Fibroblast of skin of right biceps (primary cell): ENCODE results near the gene DNAJC17.

Source experiments
- DNase-seq: peaks from one replicate; pipeline ENCODE4 v3.0.0-alpha.2; 2013

The DNAJC17 gene

DNA sequence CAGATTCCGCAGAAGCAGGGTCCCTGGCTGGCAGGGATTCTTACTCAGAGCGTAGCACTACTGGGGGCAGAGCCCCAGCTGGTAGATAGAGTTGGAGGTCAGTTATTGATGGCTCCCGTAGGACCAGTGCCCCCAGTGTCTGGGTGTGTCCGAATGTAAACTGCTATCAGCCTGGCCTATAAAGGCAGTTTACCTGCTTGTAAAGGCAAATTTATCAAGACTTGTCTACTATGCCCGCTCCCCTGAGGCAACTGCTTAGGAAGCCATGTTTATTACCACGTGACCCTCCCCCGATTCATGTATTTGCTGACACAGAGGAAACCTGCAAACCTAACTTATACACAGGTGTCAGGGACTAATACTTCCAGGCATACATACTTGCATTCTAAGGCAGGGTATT, 21.8 kb upstream of the DNAJC17 start:
- DNase-seq: no peak

DNA sequence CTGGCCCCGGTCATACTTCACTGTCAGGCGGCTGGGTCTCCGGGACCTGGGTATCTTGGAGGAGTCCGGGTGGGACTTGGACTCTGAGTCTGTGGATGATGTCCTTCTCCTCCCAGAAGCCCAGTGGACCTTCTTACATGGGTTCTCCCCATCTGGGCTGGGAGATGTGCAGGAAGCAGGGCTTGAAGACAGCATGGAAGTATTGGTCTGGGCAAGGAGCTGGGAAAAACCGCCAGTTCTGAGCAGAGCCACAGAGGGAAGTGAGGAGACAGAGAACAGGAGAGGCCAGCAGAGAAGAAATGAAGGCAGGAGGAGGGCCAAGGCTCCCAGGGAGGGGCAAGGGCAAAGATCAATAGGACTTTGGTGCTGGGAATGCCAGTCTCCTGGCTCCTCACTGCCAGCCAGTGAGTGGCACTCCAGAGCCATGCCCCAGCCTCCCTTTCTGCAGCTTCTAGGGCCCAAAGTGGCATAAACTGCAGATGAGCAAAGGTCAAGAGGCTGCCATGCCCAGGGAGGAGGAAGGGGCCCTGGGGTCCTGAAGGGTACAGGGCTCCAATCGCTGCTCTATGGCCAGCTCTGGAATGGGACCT, 21.3 kb upstream of the DNAJC17 start, which contains the start of gene PPP1R14D:
PPP1R14D (minus strand) TSS at position 262 of the 590 bp plus-strand sequence; CDS start at position 195, 67 bp downstream.
- DNase-seq: no peak

DNA sequence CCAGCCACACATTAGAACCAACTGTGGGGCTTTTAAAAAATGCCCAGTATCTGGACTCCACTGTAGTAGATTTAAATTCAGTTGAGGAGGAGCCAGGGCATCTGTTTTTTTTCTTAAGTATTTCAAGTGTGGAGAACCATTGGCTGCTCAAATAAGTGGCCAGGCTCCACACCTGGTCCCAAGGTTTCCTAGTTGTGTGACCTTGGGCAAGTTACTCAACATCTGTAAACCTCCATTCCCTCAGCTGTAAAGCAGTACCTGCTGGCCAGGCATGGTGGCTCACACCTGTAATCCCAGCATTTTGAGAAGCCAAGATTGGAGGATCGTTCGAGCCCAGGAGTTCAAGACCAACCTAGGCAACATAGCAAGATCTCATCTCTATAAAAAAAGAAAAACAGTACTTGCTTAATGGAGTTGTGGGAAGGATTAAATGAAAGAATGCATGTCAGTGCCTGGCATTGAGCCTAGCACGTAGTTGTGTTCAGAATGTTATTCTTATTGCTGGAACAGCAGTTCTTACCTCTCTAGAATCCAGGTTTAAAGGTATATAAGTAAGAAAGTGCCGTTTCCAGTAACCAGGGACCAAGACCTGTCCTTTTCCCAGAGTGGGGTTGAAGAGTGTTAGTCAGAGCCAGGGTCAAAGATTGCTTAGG, 19.3 kb upstream of the DNAJC17 start:
- no peak for DNase-seq

DNA sequence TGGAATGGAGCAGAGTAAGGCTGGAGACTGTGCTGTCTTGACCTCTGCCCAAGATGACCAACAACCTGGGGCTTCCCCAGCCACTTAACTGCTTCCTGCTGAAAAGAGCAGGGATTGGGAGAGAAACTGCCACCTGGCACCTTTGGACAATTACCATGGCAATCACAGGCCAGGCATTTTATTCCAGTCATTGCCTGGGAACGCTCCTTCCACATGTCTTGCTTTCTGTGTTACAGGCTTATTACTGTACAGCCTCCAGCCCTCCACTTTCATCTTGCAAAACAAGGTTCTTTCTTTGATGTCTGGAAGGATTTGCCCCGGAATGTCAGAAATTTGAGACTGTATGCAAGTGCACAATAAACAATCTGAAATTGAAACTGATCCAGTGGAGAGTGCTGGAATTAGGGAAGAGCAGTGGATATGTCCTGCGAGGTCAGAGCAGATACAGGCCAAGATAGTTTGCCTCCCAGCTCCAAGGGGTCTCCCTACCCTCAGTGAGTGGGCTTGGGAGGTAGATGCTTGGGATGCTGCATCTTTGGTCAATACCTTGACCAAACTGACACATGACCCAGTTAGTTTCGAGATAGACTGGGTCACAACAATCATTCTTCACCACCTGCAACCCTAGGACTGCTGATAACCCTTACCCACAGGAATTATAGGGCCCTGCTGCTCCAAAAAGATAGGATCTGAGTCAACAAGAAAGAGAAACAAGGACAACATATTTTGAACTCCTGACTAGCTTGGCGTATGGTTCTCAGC, 18.6 kb upstream of the DNAJC17 start:
- DNase-seq: no peak

DNA sequence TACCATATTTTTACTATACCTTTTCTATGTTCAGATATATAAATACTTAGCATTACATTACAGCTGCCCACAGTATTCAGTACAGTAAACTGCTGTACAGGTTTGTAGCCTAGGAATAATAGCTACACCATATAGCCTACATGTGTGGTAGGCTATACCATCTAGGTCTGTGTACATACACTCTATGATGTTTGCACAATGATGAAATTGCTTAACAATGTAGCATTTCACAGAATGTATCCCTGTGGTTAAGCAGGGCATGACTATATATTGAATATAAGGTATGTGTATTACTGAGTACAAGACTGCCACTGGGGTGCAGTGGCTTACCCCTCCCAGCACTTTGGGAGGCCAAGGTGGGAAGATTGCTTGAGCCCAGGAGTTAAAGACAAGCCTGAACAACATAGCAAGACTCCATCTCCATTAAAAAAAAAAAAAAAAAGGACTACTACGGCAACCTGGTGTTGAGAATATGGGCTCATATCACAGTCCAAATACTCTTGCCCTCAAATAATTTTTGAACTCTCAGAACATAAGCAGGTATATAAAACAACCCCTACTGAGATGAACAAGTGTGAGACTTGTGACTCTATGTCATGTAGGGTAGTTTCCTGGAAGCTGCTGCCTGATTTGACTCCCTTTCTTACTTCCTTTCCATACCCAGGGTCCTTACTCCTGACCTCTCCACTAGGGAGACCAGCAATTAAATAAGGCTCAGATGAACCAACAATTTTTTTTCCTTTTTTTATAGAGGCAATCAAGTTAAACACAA, 16.5 kb upstream of the DNAJC17 start:
- no peak for DNase-seq

DNA sequence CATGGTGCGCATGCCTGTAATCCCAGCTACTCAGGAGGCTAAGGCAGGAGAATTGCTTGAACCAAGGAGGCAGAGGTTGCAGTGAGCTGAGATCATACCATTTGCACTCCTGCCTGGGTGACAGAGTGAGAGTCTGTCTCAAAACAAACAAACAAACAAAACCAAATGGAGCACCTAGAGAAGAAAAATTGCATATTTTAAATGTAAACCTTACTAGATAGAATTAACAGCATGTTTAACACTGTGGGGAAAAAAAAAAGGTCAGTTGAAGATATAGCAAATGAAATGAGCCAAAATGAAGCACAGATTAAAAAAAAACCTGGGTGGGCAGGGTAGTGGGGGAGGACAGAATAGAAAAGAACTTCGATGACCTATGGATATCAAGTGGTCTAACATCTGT, 13.9 kb upstream of the DNAJC17 start:
- DNase-seq: no peak

DNA sequence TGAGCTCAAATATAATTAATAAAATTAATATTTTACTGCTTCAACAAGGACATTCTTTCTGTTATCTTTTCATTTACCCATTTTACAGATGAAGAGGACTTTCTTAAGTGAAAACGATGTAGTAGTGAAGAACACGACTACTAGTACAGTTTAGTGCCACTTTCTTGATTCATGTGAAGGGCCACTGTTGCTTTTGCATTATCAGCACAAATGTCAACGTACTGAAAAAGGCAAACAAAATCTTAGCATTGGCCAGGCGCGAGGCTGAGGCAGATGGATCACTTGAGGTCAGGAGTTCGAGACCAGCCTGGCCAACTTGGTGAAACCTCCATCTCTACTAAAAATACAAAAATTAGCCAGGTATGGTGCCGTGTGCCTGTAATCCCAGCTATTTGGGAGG, 11.8 kb upstream of the DNAJC17 start:
- DNase-seq: no peak

DNA sequence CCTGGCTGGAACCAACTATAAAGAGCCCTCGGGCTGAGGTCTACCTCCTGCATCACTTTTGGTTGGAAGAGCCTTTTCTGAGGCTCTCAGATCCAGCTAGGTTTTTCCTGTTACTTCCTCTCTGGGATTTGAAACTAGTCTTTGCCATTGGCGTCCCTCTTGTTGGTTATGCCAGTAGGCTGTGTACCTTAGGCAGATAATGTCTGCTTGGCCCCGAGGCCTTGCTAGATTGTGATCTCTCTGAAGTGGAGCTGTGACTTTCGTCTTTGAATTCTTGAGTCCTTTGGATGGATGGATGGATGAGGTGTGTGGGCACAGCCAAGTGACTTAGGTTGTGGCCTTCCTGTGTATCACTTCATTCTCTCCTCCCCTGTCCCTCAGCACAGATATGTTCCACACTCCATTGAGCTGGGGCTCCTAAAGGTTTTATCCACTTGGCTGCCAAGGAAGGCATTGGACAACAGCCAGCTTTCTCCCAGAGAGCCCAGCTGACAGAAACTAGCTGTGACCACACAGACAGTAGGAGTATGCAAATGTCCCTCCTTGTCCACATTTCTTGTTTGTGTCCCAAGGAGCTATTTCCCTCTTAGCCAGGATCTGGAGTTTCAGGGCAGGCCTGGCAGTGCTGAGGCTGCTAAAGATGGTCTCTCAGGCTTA, 7.9 kb upstream of the DNAJC17 start:
- no peak for DNase-seq

DNA sequence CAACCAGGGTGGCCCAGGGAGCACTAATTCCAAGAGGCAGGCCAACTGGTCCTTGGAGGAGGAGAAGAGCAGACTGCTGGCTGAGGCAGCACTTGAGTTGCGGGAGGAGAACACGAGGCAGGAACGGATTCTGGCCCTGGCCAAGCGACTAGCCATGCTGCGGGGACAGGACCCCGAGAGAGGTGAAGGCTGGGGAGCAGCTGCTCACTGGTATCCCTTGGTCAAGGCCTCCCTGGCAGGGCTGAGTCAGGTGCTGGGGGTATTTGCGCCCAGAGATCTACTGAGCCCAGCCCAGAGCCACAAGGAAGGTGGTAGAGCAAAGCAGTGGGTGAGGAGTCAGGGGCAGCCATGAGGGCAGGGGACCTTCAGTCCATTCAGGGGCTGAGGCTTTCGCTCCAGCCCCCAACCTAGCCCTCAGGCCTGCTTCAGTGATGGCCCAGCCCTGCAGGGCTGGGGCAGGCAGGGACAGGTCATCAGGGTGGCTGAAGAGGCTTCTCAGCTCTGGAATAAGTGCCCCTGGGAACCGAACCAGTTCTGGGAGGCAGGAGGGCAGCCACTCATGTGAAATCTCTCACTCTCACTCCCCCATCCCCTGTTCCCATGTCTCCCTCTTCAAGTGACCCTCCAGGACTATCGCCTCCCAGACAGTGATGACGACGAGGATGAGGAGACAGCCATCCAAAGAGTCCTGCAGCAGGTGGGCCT, 5.6 kb upstream of the DNAJC17 start:
- DNase-seq: no peak

DNA sequence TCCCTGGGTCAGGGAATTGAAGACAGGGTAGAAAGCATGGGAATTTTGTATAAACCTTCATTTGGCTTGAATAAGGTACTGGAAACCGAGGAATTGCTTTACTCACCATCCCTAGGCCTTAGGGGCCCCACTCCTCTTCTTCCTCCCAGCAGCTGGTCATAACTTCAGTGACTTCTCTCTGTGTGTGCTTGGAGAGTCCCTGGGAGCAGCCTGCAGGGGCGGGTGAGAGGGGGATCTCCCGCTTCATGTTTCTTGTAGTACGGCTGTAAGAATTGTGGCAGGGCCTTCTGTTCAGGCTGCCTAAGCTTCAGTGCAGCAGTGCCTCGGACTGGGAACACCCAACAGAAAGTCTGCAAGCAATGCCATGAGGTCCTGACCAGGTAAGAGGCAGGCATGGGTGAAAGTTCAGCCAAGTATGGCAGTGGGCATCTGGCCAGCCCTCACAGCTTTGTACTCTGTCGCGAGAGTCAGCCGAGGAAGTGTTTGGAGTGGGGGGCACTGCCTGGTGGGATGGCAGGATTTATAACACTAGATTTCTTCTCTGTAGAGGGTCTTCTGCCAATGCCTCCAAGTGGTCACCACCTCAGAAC, 1.7 kb upstream of the DNAJC17 start:
- no peak for DNase-seq

DNA sequence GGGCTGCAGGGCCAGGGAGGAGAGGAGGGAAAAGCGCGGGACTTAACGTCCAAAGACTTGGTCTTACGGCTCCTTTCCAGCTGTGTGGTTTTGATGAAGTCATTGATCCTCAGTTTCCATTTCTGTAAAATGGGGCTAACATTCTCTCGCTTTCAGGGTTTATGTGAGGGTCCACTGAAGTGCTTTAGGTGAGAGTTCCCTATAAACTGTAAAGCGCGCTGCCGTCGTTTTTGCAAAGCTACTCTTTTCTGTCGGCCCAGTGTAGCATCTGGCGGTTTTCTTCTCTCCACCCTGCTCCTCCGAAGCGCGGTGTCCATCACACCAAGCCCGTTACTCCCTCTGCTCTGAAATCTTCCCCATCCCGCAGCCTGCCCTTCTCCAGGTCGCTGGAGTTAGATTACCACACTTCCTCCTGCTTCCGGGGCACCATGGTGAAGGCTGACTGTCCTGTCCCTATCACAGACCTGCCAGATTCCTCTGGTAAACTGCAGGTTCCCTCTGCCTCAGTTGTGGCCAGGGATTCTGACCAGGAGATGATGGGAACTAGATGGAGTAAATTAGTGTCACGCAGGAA, 702 bp upstream of the DNAJC17 start:
- DNase-seq: no peak

DNA sequence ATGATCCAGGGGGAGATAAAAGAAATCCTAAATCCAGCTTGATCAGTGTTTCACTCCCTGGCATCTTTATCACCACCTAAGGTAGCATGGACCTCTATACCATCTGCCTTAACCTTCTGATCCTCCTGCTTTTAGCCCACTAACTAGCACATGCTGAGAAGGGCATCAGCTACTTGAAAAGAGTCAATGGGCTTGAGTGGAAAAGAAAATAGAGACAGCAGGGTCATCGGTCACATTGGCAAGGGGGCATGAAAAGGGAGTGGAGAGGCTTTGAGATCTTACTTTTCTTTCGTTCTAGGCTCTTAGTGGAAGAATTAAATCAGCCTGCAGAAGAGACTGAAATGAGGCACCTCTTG, 623 bp downstream of the DNAJC17 start:
- no peak for DNase-seq

DNA sequence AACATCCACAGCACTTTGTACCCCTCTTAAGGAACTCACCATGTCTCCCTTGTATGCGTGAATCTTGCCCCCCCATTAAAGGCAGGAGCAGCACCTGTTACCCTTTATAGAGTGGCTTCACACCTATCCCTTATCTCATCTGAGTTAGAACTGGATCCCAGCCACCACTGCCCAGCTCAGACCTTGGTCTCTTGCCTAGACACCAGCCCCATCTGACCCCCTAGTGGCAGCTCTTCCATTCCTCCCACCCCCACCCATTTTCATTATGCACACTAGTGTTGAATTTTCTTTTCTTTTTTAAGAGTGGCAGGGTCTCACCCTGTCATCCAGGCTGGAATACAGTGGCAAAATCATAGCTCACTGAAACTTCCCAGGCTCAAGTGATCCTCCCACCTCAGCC, 3.6 kb downstream of the DNAJC17 start:
- no peak for DNase-seq

DNA sequence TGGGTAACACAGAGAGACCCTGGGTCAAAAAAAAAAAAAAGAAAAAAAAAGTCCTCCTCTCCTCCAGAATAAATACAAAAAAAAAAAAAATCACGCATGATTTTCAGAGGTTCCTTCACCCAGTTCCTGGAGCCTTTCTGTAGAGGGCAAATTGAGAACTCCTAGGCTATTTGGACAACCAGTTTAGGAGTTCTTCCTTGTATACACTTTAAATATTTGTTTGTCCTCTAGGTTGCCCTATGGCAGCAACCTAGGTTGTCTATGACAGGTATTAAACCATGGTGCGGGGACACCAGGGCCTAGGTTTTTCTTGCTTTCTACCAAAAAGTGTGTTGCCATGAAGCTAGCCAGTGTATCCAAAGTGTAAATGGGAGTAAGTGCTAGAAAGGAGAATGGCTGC, 4.2 kb downstream of the DNAJC17 start:
- DNase-seq: no peak

DNA sequence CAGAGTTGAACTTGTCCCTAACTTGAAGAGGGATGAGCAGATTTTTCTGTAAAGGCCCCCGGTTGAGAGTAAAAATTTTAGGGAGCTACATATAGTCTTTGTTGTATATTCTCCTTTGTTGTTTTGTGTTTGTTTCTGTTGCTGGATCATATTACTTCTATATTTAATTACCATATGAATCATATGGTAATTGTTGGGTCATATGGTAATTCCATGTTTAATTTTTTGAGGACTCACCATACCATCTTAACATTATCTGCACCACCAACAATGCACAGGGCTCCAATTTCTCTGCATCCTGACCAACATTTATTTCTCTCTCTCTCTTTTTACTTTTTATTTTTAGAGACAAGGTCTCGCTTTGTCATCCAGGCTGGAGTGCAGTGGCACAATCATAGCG, 7.8 kb downstream of the DNAJC17 start:
- DNase-seq: no peak

DNA sequence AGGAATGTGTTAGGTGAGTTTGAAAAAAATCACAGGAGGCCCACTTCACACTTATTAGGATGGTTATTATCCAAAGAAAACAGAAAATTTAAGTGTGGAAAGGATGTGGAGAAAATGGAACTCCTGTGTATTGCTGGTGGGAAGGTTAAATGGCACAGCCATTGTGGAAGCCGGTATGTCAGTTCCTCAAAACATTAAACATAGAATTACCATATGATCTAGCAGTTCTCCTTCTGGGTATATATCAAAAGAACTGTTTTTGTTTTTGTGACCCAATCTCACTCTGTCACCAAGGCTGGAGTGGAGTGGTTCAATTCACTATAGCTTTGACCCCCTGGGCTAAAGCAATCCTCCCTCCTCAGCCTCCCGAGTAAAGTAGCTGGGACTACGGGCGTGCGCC, 10.8 kb downstream of the DNAJC17 start:
- no peak for DNase-seq

DNA sequence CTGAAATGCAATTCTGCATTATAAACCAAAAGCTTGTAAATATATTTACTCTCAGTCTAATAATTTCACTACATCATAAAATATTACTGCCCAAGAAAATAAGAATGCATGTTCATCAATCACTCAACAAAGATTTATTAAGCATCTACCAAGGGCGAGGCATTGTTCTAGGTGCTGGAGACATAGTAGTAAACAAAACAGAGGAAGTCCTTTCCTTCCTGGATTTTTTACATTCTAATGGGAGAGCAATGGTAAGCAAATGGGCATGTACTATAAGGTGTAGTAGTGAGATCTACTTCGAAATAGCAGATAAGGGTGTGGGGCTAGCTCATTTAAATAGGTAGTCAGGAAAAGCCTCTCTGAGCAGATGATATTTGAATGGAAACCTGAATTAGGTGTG, 11.2 kb downstream of the DNAJC17 start:
- DNase-seq: no peak

DNA sequence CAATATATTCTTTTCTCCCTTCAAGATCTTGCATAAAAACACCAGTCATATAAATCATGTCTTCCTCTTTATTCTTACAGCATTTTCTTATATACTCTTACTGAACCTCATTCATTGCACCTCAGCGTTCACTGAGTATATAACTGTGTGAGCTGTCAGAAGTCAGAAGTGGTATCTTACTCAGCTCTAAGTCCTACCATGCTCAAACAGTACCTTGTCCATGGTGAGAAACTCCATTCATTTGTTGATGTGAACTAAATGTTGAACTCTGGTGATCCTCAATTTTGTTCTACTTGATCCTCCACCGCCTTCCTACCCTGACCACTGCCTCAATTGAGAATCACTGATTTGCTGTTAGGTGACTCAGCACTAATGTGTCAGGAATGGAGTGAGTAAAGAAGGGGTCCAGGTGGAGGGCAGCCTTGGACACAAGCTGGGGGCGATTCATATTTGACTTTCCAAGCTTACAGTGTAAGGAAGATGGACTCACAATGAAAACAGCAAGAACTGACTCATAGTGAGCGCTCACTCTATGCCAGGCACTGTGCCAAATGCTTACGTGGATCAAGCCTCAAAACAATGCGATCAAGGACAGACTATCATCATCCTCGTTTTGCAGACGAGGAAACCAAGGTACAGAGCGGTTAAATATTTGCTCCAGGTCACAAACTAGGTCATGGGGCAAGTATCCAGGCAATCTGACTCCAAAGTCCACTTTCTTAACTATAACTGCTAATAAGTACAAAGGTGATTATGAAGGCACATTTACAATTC, 13.9 kb downstream of the DNAJC17 start:
- DNase-seq: peak; percentile 94

DNA sequence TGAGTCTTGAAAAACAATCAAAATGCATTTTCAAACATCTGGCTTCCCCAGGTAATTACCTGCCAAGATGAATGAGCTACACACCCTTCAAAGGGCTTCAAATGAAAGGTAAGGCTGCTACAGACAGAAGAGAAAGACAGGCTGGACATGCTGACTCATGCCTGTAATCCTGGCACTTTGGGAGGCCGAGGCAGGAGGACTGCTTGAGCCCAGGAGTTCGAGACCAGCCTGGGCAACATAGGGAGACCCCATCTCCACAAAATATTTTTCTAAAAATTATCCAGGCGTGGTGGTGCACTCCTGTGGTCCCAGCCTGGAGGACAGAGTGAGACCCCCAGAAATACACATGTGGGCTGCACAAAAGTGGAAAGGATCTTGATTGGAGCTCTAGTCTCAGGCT, 14.9 kb downstream of the DNAJC17 start:
- no peak for DNase-seq

DNA sequence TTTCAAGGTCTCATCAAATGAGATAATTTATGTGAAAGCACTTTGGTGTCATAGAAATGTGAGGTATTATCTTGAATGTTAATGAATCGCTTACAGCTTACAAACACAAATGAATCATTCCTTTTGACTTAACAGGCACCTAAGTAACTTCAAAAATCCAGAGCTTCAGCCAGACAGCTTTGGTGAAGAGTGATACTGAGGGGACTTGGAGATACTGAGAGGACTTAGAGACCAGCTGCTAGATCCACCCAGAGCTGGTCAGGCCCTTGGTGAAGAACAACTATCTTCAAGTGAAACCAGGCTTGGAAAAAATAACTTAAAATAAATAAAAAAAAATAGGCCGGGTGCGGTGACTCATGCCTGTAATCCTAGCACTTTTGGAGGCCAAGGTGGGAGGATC, 16.6 kb downstream of the DNAJC17 start:
- no peak for DNase-seq

DNA sequence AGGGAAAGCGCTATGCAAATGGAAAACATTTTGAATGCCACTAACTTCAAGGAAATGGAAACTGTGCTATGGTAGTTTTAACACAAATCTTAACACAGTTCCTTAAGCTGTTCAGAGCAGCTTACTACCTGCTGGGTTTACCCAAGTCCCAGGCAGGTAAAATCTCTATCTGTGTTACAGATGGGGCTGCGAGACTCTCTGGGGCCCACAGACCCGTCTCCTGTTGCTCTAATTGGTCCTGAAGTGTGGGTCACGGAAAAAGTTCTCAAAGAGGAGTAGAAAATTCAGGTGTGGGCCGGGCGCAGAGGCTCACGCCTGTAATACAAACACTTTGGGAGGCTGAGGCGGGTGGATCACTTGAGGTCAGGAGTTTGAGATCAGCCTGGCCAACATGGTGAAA, 17.3 kb downstream of the DNAJC17 start:
- no peak for DNase-seq
